Peyer's patch (tissue), 4 donors: Measurements from ENCODE around the gene C9orf50. TPM values are rescaled to one million over a fixed set of nuclear protein-coding genes. Genes with fewer than 3 reads are reported as not detected.

ENCODE experiments used
- DNase-seq, 3 donors: peaks; one replicate each; pipeline ENCODE4 v3.0.0-alpha.2; 2017 to 2019
- H3K27ac ChIP-seq, 4 donors: fragments of 200-600 bp; sonication (generic); one replicate each; pipeline ENCODE4 v1.5.1; 2016 to 2019
- H3K27me3 ChIP-seq, 2 donors: fragments of 200-600 bp; sonication (generic); one replicate each; pipeline ENCODE4 v1.5.1; 2019
- H3K36me3 ChIP-seq, 3 donors: fragments of 200-600 bp; sonication (generic); one replicate each; pipeline ENCODE4 v1.5.1; 2016 to 2019
- H3K4me1 ChIP-seq, 4 donors: fragments of 200-600 bp; sonication (generic); one replicate each; pipeline ENCODE4 v1.5.1; 2016 to 2019
- H3K4me3 ChIP-seq, 4 donors: fragments of 200-600 bp; sonication (generic); 1 replicate in 3 of 4; 2 replicates in 1 of 4; pipeline ENCODE4 v1.5.1; 2016 to 2019; ENCODE audit warnings: mild to moderate bottlenecking in 1 of 4
- H3K9me3 ChIP-seq, 4 donors: fragments of 200-600 bp; sonication (generic); one replicate each; pipeline ENCODE4 v1.5.1; 2016 to 2019; ENCODE audit warnings: mild to moderate bottlenecking in 1 of 4
- CTCF ChIP-seq, 6 experiments: fragments of 450-650 bp in 4 of 6; fragments of 200-600 bp in 2 of 6; sonication (generic) in 1 of 6; IDR thresholded peaks; one replicate each; pipeline ENCODE4 v1.5.1; 2017 to 2019; ENCODE audit warnings: antibody characterized with exemption in 6 of 6, mild to moderate bottlenecking in 3 of 6, moderate library complexity in 1 of 6
- POLR2A ChIP-seq, 2 donors: fragments of 450-650 bp; IDR thresholded peaks; one replicate each; pipeline ENCODE4 v1.5.1; 2017; ENCODE audit warnings: antibody characterized with exemption in 2 of 2, mild to moderate bottlenecking in 2 of 2, moderate library complexity in 2 of 2
- total RNA-seq, 4 donors: library from RNA; depleted of rRNA; stranded (reverse); fragments of >200 nt; gene quantifications; one replicate each; pipeline ENCODE4 v1.1.0, GENCODE V29; 2016

The C9orf50 gene
- total RNA-seq, 4 donors from 2014 or later, result not detected

- no peak for TF ChIP-seq CTCF (IDR thresholded peaks at IDR 0.05)
- TF ChIP-seq POLR2A (IDR thresholded peaks at IDR 0.05), result no peak
- peaks cover 0 to 4% (median 0%) of the 10 kb centered on the region in 4 donors for H3K4me1 ChIP-seq
Measured at GRCh38 chr9:129650680-129651235, 29.9 kb upstream of the C9orf50 start.

GRCh38 chr9:129649726-129650679 is 29.1 kb upstream of the C9orf50 start:
- peaks cover 0 to 4% (median 0%) of the 10 kb centered on the region in 4 donors for H3K4me1 ChIP-seq
- H3K4me3 ChIP-seq, result no peak overlapping the region
- no peak for DNase-seq
- no peaks in the 10 kb centered on the region for H3K9me3 ChIP-seq
- no peaks in the 10 kb centered on the region for H3K36me3 ChIP-seq
- no peak overlapping the region for H3K27ac ChIP-seq
- no peak for TF ChIP-seq CTCF (IDR thresholded peaks at IDR 0.05)
- TF ChIP-seq POLR2A (IDR thresholded peaks at IDR 0.05), result no peak
- H3K27me3 ChIP-seq, result no peaks in the 10 kb centered on the region

More at GRCh38 chr9:129650680-129651235, 29.9 kb upstream of the C9orf50 start:
- DNase-seq, result no peak
- Histone ChIP-seq H3K27ac (no peak overlapping the region), H3K36me3 (no peaks in the 10 kb centered on the region), H3K4me3 (no peak overlapping the region), H3K9me3 (no peaks in the 10 kb centered on the region), H3K27me3 (no peaks in the 10 kb centered on the region)

GRCh38 chr9:129648764-129649115 is 27.8 kb upstream of the C9orf50 start:
- TF ChIP-seq POLR2A (IDR thresholded peaks at IDR 0.05), result no peak
- TF ChIP-seq CTCF (IDR thresholded peaks at IDR 0.05), result no peak
- Histone ChIP-seq H3K4me1 (no peaks in the 10 kb centered on the region), H3K9me3 (no peaks in the 10 kb centered on the region), H3K36me3 (no peaks in the 10 kb centered on the region), H3K4me3 (no peak overlapping the region), H3K27ac (no peak overlapping the region), H3K27me3 (no peaks in the 10 kb centered on the region)
- DNase-seq, result no peak

- no peak overlapping the region for H3K27ac ChIP-seq
- H3K4me1 ChIP-seq, result no peaks in the 10 kb centered on the region
Measured at GRCh38 chr9:129648092-129648763, 27.3 kb upstream of the C9orf50 start.

More at GRCh38 chr9:129648092-129648763, 27.3 kb upstream of the C9orf50 start:
- Histone ChIP-seq H3K27me3 (no peaks in the 10 kb centered on the region), H3K36me3 (no peaks in the 10 kb centered on the region), H3K9me3 (no peaks in the 10 kb centered on the region), H3K4me3 (no peak overlapping the region)
- no peak for TF ChIP-seq POLR2A (IDR thresholded peaks at IDR 0.05)
- TF ChIP-seq CTCF (IDR thresholded peaks at IDR 0.05), result no peak
- no peak for DNase-seq
